Measurements from ENCODE around the gene NSFL1C. TPM values are rescaled to one million over a fixed set of nuclear protein-coding genes. Genes with fewer than 3 reads are reported as not detected.

Gene NSFL1C
- total and polyA plus RNA-seq, 12 donors: 46.1 to 510 (median 98.9) TPM

DNA sequence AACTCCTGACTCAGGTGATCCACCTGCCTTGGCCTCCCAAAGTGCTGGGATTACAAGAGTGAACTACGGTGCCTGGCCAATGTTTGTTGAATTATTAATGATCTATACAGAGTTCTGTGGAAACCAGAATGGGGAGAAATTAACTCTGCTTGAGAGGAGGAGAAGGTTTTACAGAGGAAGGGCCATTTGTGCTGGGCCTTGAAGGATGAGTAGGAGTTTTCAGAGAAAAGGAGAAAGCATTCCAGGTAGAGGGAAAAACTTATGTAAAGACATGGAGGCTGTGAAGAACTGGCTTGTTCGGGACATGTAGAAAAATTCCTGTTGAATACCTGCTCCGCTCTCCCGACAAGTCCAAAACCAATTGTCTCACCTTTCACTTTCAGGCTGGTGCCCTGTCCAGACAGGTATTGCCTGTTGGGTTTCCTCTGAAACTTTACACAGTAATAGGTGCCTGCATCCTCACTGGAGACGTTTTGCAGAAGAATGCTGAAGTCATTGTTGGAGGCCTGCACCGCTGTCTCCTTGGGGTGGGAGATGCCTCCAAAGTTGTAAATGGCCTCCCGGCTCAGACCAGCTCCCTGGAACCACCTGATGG is 11.3 kb upstream of the NSFL1C start:
- WGBS, 4 donors: 73 to 91% (median 82%) methylated on average over 5 to 7 of the region's 7 CpGs
- no peaks in the 10 kb centered on the region for H3K9me3 ChIP-seq (replicated peaks in 1 of 3)
- intact Hi-C loops (cut with DNase I): no loop called here

DNA sequence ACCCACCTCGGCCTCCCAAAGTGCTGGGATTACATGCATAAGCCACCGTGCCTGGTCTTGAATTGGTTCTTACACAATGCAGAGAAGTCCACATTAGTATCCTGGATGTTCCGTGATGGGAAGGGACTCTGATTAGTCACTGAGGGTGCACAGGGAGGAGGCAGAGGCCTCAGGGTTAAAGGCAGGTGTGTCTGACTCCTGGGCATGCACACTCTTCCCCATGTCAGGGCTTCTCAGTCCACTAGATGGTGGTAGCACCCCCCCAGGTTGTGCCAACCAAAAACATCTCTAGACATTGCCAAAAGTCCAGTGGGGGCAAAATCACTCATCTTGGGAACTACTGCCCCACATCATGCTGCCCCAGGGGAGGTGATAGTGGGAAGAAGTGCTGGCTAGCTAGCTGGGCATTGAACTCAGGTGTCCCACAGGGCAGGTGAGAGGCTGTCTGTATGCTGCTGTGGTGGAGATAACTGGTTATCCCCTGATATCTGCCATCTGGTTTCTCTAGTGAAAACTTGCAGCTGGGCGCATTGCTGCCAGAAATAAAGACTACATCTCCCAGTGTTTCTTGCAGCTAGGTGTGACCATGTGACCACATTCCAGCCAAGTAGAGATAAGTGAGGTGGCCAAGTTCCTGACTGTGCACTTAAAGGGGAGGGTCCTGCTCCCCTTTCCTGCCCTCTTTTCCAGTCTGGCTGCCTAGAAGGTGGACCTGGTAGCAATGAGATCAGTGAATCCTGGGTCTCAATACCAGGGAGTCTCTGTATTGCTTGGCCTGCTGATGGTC is 8.4 kb upstream of the NSFL1C start:
- no peaks in the 10 kb centered on the region for H3K9me3 ChIP-seq (replicated peaks in 1 of 3)
- intact Hi-C loops (cut with DNase I): no loop called here
- no peaks in the 10 kb centered on the region for H3K36me3 ChIP-seq (replicated peaks in 1 of 2)
- WGBS, 4 donors: 78 to 89% (median 82%) methylated on average over 2 to 4 of the region's 4 CpGs
- no peak overlapping the region for H3K4me3 ChIP-seq
- H3K4me1 ChIP-seq (replicated peaks in 1 of 2): peaks cover 0 to 6% of the 10 kb centered on the region in 2 donors
- no peak for TF ChIP-seq POLR2A (IDR thresholded peaks at IDR 0.05)
- TF ChIP-seq, protein P1, sequence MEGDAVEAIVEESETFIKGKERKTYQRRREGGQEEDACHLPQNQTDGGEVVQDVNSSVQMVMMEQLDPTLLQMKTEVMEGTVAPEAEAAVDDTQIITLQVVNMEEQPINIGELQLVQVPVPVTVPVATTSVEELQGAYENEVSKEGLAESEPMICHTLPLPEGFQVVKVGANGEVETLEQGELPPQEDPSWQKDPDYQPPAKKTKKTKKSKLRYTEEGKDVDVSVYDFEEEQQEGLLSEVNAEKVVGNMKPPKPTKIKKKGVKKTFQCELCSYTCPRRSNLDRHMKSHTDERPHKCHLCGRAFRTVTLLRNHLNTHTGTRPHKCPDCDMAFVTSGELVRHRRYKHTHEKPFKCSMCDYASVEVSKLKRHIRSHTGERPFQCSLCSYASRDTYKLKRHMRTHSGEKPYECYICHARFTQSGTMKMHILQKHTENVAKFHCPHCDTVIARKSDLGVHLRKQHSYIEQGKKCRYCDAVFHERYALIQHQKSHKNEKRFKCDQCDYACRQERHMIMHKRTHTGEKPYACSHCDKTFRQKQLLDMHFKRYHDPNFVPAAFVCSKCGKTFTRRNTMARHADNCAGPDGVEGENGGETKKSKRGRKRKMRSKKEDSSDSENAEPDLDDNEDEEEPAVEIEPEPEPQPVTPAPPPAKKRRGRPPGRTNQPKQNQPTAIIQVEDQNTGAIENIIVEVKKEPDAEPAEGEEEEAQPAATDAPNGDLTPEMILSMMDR (IDR thresholded peaks at IDR 0.05): no peak
- DNase-seq: no peak
- no peaks in the 10 kb centered on the region for H3K27me3 ChIP-seq
- no peak overlapping the region for H3K27ac ChIP-seq

More for the DNA sequence above, 11.3 kb upstream of the NSFL1C start:
- no peak overlapping the region for H3K4me3 ChIP-seq
- no peak for DNase-seq
- H3K27me3 ChIP-seq: no peaks in the 10 kb centered on the region
- TF ChIP-seq POLR2A (IDR thresholded peaks at IDR 0.05): no peak
- TF ChIP-seq, protein P1 (IDR thresholded peaks at IDR 0.05): no peak
- H3K4me1 ChIP-seq (replicated peaks in 1 of 2): no peaks in the 10 kb centered on the region
- no peaks in the 10 kb centered on the region for H3K36me3 ChIP-seq (replicated peaks in 1 of 2)
- H3K27ac ChIP-seq: no peak overlapping the region

DNA sequence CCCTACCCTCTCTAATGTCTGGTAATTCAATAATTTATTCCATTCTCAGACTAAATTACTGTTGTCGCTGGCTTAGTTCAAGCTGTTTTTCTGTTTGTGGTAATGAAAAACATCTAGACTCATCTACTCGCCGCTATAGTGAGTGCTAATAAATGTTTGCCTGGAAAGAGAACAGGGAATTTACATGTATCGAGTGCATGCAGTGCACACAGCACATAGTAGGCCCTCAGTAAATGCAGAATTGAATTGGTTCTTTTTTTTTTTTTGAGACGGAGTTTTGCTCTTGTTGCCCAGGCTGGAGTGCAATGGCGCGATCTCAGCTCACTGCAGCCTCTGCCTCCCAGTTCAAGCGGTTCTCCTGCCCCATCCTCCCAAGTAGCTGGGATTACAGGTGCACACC is 7.7 kb upstream of the NSFL1C start:
- H3K36me3 ChIP-seq (replicated peaks in 1 of 2): no peaks in the 10 kb centered on the region
- DNase-seq: no peak
- H3K27me3 ChIP-seq: no peaks in the 10 kb centered on the region
- 90 to 95% (median 92%) methylated on average over 8 of the region's 8 CpGs for WGBS, 4 donors
- no peak overlapping the region for H3K27ac ChIP-seq
- peaks cover 0 to 12% of the 10 kb centered on the region in 2 donors for H3K4me1 ChIP-seq (replicated peaks in 1 of 2)
- TF ChIP-seq, protein P1 (IDR thresholded peaks at IDR 0.05): no peak
- no peak for TF ChIP-seq POLR2A (IDR thresholded peaks at IDR 0.05)
- H3K9me3 ChIP-seq (replicated peaks in 1 of 3): no peaks in the 10 kb centered on the region
- intact Hi-C loops (cut with DNase I): no loop called here
- no peak overlapping the region for H3K4me3 ChIP-seq

DNA sequence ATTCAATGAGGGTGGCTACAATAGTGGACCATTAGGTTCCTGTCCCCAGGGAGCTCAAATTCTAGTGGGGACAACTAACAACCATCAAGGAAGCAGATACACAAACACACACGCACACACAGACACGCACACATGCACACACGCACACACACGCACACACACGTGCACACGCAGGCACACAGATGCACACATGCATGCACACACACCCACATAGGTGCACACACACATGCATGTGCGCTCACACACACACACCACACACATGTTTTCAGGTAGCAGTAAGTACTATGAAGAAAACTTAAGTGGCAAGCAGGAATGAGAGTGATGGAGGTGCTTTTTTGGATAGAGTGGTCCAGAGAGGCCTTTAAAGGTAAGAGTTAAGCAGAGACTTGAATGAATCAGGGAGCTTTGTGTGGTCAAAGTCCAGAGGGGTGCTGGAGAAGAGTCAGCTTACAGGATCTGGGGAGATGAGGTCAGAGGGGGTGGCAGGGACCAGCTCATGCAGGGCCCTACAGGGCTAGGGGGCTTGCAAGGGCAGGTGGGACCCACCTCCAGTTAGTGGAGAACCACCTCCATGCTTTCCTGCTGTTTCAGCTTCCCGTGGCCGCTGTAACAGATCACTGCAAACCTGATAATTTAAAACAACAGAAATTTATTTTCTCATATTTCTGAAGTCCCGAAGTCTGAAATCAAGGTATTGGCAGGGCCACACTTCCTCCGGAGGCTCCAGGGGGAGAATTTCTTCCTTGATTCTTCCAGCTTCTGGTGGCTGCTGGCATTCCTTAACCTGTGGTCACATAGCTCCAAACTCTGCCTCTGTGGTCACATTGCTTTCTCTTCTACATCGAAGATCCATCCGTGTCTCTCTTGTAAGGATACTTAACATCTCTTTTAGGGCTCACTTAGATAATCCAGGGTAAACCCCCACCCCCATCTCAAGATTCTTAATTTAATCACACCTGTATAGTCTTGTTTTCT is 6.9 kb upstream of the NSFL1C start:
- peaks cover 0 to 12% of the 10 kb centered on the region in 2 donors for H3K4me1 ChIP-seq (replicated peaks in 1 of 2)
- no peaks in the 10 kb centered on the region for H3K27me3 ChIP-seq
- H3K27ac ChIP-seq: no peak overlapping the region
- no peaks in the 10 kb centered on the region for H3K36me3 ChIP-seq (replicated peaks in 1 of 2)
- intact Hi-C loops (cut with DNase I): no loop called here
- WGBS, 4 donors: 75 to 85% (median 81%) methylated on average over 9 to 13 of the region's 13 CpGs
- no peak overlapping the region for H3K4me3 ChIP-seq
- no peak for DNase-seq
- no peak for TF ChIP-seq POLR2A (IDR thresholded peaks at IDR 0.05)
- TF ChIP-seq, protein P1 (IDR thresholded peaks at IDR 0.05): no peak
- no peaks in the 10 kb centered on the region for H3K9me3 ChIP-seq (replicated peaks in 1 of 3)
